IPS-18c (cell line): ENCODE results near the gene OMP.

Source experiments
- H3K4me3 ChIP-seq: 2 replicates; pipeline ENCODE4 v1.7.0; 2013; ENCODE audit warnings: low read depth, mild to moderate bottlenecking, low read length, moderate library complexity; ENCODE audit not compliant: insufficient read depth
- H3K9me3 ChIP-seq: one replicate; pipeline ENCODE4 v1.6.1; 2013; ENCODE audit warnings: mild to moderate bottlenecking, low read length, moderate library complexity; ENCODE audit not compliant: control insufficient read depth, insufficient read depth

Gene OMP

DNA sequence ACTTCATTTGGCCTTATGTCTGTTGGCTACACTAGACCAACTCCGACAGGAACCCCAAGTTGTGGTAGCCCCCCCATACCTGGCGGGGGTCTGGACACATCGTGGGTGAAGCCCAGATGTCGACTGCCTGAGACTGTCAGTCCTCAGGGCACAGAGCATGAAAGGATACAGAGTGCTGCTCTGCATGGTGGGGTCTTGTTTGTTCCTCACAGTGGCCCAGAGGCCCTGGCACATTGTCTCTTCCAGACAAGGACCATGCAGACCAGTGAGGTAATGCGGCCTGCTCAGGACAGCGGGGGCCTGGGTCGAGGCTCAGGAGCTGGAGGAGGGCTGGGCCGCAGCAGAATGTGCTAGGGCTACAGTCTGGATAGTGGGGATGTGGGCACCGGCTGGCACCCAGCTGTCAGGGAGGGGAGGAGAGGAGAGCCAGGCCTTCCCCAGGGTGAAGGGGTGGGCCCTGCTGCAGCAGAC, 21.2 kb upstream of the OMP start:
- H3K4me3 ChIP-seq: no peak overlapping the region
- peaks cover 2% of the 10 kb centered on the region for H3K9me3 ChIP-seq

DNA sequence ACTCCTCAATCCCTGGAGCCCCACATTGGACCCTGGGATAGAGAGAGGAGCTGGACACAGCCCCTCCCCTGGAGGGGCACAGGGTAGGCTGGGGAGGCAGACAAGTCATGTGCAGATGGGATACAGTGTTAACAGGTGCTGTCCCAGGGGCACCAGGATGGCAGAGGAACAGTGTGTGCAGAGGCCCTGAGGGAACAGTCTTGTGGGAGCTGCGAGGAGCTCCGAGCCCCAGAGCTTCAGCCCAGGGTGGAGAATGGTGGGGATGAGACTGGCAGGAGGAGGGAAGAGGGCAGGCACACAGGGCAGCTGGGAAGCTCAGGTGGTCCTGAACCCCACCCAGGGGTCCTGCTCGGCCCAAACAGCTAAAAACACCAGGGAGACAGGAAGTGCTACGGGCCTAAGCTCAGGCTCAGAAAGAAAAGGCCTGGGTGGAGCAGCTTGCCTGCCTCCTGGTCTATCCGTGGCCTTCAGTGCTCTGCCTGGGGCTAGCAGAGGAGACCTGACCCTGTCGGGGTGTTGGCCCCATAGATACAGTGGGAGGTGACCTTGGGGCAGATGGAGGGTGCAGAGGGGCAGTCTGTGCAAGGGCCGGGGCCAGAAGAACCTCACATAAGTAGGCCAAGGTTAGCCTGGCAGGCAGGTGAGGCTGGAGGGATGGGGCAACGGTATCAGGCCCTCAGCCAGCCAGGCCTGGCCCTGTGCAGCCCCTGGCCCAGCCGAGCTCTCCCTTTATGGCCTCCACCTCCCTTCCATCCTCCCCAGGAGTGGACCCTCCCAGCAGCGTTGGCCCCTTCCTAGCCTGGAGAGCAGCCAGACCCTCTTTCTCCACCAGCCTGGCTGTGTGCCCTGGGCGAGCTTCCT, 20.4 kb upstream of the OMP start:
- Histone ChIP-seq H3K4me3 (no peak overlapping the region), H3K9me3 (peaks cover 2% of the 10 kb centered on the region)

DNA sequence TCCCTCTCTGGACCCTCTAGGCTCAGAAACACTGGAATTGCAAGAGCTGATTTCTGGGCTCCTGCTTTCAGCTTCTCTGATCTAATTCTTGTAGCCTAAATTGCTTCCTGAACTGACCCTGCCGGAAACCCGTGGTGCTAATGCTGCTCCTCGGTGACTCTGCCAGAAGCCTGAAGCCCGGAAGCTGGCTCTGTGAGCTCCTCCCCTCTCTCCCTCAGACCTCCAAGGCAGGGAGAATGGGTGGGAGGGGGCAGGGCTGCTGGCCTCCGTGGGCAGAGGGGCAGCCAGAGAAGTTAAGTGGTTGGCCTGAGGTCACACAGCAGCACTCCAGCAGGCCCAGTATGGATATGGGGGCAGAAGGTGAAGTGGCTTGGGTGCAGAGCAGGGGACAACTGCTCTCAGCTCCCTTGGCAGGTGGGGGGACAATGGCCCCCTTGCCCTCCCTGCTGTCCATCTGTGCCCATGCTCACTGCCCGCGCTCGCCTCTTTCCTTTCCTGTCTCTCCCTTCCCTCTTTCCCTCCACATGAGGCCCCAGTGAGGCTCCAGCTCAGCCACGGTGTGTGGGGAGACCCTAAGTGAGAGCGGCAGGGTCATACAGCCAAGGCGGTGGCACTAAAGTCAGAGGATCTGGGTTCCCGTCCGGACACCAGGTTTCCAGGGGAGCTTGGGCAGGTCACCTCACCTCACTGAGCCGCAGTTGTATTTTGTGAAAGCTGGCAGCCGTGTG, 19.6 kb upstream of the OMP start:
- Histone ChIP-seq H3K4me3 (no peak overlapping the region), H3K9me3 (peaks cover 2% of the 10 kb centered on the region)

DNA sequence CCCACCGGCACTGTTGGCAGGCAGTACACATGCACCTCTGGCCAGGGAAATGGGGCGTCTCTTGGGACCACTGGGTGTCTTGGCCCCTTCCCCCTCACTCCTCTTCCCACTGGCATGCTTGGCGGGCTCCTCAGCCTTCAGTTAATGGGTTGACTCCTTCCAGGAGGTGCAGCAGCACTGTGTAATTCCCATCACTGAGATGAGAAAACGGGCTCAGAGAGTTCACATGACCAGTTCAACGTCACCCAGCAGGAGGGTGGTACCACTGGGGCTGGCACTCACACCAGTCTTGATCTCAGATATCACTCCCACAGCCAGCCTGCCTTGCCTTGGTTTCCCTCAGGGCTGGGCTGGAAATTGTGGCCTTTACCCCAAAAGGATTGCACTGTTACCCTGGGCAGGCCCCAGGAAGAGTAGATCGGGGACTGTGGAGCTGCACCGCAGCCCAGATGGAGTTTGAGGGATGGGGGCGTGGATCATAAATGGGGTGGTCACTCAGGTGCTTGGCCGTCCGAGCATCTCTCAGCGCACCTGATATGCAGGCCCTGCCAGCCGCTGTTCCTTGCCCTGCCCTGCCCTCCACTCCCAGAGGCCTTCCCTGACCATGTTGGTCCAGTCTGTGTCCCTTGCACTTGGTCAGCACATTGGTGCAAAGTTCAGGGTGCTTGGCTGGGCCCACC, 18.9 kb upstream of the OMP start:
- peaks cover 2% of the 10 kb centered on the region for H3K9me3 ChIP-seq
- no peak overlapping the region for H3K4me3 ChIP-seq

DNA sequence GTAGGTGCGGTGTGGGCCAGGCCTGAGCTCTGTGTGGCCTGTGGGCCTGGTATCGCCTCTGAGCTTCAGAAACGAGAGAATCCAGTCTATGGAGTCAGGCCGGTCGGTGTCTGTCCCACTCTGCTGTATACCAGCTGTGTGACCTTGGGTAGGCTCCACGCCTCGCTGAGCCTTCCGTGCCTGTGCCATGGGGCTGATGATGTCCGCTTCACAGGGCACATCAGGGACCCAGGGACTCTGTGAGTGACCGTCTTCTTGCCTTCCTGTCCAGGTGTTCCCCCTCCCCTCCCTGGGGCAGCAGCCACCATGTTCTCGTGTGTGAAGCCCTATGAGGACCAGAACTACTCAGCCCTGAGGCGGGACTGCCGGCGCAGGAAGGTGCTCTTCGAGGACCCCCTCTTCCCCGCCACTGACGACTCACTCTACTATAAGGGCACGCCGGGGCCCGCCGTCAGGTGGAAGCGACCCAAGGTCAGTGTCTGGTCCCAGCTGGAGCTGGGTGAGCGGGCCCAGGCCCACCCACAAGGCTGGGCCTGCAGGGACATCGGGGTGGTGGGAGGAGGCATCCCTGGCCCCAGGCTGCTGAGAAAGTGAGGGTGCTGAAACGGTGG, 18.0 kb upstream of the OMP start:
- H3K4me3 ChIP-seq: no peak overlapping the region
- peaks cover 2% of the 10 kb centered on the region for H3K9me3 ChIP-seq

DNA sequence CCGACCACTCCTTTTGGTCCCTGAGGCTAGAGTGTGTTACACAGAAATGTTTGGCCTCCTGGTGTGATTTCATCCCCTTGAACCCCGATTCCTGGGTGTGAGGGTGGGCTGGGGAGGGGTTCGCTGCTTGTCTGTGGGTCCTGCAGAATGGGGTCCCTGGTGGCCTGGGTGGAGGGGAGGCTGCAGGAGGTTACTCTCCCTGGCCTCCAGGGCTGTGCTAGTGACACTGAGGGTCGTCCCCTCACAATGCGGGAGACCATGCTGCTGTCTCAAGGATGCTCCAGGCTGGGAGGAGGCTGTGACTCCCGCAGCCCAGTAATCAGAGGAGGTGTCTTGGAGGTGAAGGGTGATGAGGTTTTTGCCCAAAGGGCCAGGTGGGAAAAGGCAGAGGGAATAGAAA, 17.0 kb upstream of the OMP start:
- peaks cover 2% of the 10 kb centered on the region for H3K9me3 ChIP-seq

DNA sequence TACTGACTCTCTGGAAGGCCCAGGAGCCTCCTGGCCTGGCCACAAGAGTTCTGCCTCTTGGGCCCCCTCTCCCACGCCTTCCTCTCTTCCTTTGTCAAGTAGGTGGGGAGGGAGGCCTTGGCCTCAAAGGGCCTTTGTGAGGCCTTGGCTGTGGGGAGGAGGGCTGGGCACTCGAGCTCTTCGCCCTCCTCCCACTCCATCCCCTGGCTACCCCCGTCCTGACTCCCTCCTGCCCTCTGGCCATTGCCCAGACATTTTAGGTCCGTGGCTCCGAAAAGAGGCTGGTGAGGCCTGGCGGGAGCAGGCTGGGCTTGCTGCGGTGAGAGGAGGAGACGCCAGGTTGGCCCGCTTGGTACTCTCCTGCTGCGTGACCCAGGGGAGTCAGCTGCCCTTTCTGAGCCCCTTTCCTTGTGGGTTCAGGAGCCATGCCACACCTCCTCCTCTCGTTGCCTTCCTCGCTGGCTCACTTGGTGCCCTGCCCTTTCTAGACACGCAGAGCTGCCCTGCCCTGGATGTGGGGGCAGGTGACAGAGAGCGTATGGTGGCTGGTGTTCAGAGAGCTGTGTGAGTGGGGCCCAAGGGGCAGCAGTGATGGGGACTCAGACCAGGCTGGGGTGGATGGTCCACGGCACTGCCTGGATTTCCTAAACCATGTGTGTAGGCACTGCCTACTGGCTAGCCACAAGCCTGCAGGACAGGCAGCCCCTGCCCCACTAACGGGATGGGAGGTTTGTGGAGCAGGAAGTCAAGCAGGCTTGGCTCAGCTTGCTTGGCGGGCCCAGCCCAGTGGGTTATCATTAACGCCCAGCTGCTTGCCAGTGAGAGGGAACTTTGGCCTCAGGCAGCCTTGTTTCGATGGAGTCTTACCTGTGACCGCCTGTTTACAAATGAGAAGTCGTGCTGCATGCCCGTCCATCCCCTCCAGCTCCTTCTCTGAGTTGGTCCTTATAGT, 15.8 kb upstream of the OMP start:
- no peak overlapping the region for H3K4me3 ChIP-seq

More for the DNA sequence above, 17.0 kb upstream of the OMP start:
- no peak overlapping the region for H3K4me3 ChIP-seq

DNA sequence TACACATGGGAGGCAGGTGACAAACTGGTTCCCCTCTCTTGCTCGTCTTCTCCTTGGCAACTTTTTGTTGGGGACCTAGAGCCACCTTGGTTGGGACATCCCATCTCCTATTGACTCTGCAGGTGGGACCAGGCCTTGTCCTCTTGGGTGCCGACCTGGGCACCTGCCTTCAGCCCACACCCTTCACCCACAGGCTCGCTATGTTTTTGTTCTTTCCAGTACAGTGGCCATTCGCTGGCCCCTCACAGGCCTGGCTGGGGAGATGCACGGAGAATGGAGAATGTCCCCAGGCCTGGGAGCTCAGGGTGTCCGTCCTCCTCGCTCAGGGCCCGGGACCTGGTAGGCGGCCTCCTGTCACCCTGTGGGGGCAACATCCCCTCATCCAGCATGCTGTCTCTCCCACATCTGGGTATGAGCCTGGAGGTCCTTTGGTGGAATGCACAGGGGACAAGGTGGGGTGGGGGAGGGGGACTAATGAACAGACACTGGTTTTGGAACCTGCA, 14.9 kb upstream of the OMP start:
- Histone ChIP-seq H3K9me3 (peaks cover 2% of the 10 kb centered on the region), H3K4me3 (no peak overlapping the region)

More for the DNA sequence above, 15.8 kb upstream of the OMP start:
- peaks cover 2% of the 10 kb centered on the region for H3K9me3 ChIP-seq

DNA sequence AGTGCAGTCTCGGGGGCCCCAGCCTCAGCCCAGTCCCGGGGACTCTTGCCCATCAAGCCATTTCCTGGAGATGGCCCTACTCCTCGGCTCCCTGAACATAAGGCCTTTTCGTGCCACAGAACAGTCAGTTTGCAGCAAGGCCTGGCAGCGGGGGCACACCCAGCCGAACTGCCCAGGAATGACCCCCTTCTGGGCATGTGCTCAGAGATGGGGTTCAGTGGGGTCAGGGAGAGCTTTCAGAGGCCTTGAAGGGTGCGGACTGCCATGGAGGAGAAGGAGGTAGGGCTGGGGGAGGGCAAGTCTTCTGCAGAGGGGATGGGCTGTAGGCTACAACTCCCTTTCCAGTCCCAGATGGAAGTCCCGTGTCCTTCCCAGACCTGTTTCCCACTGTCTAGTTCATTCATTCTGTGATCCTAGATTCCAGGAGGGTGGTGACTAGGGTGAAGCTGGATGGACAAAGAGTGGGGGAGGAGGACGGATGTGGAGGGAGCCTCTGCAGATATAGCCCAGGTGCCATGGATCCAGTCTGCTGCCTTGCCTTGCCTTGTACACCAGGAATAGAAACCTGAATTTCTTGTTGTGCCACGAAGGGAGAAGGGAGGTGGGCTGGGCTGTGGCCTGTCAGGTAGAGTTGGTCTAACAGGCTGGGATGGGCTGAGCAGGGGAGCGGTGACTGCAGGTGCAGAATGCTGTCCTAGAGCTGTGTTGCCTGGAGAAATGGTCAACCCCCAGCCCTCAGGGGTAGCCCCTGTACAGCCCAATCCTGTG, 14.2 kb upstream of the OMP start:
- peaks cover 2% of the 10 kb centered on the region for H3K9me3 ChIP-seq
- H3K4me3 ChIP-seq: no peak overlapping the region

DNA sequence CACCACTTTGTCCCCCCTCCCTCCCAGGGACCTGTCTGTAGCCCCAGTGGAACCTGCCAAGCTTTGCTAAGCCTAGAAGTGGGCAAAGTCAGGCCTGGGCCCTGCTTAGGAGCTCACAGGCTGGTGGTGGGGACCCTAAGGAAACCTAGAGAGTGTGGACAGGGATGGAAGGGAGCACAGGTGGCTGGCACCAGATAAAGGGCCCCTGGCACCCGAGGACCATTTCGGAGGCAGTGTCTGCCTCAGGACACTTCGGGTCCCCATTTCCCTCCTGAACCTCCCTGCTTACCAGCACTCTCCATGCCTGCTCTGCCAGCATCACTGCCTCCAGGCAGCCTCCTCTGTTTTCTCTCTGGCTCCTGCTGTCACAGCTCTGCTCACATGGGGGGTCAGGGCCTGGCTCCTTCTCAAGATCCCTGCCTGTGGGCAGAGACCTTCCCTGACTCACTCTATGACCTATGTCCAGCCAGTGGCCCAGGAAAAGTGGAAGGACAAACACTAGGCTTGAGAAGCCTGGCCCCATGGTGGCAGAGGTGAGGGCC, 13.6 kb upstream of the OMP start:
- Histone ChIP-seq H3K9me3 (peaks cover 2% of the 10 kb centered on the region), H3K4me3 (no peak overlapping the region)

DNA sequence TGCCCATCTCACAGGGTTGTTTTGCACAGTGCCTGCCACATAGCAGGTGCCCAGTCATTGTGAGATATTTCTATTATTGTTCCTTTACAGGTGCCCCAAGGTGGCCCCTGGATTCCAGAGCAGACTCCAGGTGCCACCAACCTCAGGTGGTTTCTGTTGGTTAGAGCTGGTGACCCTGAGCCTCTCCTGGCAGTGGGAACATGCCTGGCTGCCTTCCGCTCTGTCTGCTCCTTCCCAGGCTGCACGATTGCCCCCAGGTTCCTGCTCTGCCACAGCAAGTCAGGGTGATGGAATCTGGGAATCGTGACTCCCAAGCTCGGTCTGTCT, 12.6 kb upstream of the OMP start:
- peaks cover 4% of the 10 kb centered on the region for H3K9me3 ChIP-seq

DNA sequence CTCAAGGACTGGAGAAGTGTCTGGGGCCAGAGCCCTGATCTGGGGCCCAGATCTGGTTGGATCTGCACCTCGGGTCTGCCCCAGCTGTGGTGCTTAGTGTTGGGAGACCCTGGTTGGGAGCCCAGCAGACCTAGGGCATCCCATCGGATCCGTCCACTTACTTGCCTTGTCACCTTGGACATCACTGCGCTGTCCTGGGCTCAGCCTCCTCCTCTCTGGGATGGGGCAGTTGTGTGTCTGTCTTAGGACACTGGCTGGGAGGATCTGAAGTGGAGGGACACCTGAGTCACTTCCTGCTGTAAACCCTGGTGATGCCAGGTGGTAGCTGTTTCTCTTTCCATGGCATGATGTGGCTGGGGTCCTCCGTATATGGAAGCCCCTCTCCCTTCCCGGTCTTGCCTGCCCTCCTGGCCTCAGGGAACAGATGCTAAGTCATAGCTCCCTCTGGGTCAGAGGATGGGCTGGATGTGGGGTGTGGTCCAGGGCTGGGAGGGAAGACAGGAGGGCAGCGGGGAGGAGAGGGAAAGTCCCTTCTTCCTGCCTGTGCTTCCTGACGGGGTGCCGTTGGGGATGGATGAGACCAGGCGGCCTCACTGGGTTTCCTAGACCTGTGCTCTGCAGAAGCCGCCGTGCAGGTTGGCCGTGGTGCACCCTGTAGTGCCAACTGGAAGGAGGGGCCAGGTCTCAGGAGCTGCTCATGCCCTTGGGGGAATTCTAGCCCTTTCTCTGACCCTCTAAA, 12.1 kb upstream of the OMP start:
- H3K9me3 ChIP-seq: peaks cover 2% of the 10 kb centered on the region
- H3K4me3 ChIP-seq: no peak overlapping the region

More for the DNA sequence above, 12.6 kb upstream of the OMP start:
- H3K4me3 ChIP-seq: no peak overlapping the region

DNA sequence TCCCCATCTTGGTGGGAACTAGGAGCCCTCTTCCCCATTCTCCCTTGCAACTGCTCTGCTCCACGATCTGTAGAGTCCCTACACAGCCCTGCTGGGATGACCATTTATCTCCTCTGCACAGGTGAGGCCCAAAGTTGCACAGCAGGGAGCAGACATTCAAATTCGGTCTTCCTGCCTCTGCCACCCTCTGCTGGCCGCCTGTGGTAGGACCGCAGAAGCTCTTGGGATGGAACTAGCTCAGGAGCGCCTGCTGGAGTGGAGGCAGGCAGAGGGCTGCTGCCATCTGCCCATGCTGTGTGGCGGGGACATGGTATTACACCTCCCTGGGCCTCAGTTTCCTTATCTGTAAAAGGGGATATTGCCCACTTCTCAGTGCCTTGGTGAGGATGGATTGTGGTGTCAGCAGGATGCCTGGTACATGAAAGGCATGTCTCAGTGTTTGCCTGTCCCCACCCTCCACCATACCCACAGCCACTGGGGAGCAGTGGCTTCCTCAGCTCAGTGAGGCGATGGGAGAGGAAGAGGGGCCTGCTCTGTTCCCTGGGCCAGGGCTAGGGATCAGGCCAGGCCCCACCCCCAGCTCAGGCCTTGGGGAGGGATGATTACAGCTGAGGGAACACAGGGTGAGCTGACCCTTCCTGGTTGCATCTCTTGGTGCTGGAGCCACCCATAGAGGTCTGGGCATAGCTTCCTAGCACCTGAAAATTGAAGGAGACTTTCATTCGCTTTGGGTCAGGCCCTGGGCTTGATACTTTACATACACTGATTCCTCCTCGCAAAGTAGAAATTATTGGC, 11.3 kb upstream of the OMP start:
- H3K4me3 ChIP-seq: no peak overlapping the region

DNA sequence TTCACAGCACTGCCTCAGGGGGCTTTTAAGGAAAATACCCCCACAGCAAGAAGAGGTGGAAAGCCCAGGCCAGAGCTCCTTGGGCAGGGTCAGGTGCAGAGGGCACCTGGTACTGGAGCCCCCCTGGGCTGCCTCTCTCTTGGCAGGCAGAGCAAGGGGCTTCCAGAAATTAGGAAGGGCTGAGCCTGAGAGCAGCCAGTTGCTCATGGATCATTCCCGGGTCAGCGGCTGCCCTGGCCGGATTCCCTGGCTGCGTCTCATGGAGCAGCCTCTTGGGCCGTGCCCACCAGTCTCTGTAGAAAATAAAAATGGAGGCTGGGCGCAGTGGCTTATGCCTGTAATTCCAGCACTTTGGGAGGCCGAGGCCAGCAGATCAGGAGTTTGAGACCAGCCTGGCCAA, 10.3 kb upstream of the OMP start:
- Histone ChIP-seq H3K9me3 (peaks cover 4% of the 10 kb centered on the region), H3K4me3 (no peak overlapping the region)

More for the DNA sequence above, 11.3 kb upstream of the OMP start:
- peaks cover 2% of the 10 kb centered on the region for H3K9me3 ChIP-seq
